Activated T-cell treated with anti-CD3 and anti-CD28 coated beads, Interleukin-2, amount 50 U/mL, for 72 hours (primary cell): Measurements from ENCODE around the gene HBZ. TPM values are rescaled to one million over a fixed set of nuclear protein-coding genes. Genes with fewer than 3 reads are reported as not detected.
"Not testable (repeated sequence)": the region's sequence is repeated elsewhere in the genome, so short reads cannot be mapped to it uniquely, and the experiment has no call there.

Source experiments
- ATAC-seq, 2 donors: fragments of 150-1000 bp; cut with Tn5 transposase; replicated peaks in 1 of 2; 2 replicates each; pipeline ENCODE4 v1.10.0; 2021; ENCODE audit warnings: moderate library complexity in 2 of 2, mild to moderate bottlenecking in 1 of 2
- DNase-seq, 2 donors: peaks; one replicate each; pipeline ENCODE4 v3.0.0; 2021 to 2022; ENCODE audit warnings: mixed read lengths in 1 of 2
- H3K27ac Mint-ChIP-seq: one replicate; pipeline ENCODE4 v1.8.0; 2022; ENCODE audit warnings: mild to moderate bottlenecking, moderate library complexity, mixed read lengths
- H3K27me3 Mint-ChIP-seq: one replicate; pipeline ENCODE4 v1.8.0; 2022; ENCODE audit warnings: low read depth, mixed read lengths
- H3K36me3 Mint-ChIP-seq, 2 donors: one replicate each; pipeline ENCODE4 v1.8.0; 2022; ENCODE audit warnings: mixed read lengths in 2 of 2, mild to moderate bottlenecking in 1 of 2; ENCODE audit not compliant: insufficient read depth in 2 of 2
- H3K4me1 Mint-ChIP-seq: one replicate; pipeline ENCODE4 v1.8.0; 2022; ENCODE audit warnings: low read depth, mixed read lengths
- H3K4me3 Mint-ChIP-seq, 2 donors: one replicate each; pipeline ENCODE4 v1.8.0; 2022; ENCODE audit warnings: mild to moderate bottlenecking in 2 of 2, mixed read lengths in 2 of 2, moderate library complexity in 2 of 2
- H3K9me3 Mint-ChIP-seq, 2 donors: one replicate each; pipeline ENCODE4 v1.8.0; 2022; ENCODE audit warnings: mixed read lengths in 2 of 2
- total RNA-seq, 2 donors: library from RNA; stranded (reverse); gene quantifications; one replicate each; pipeline ENCODE4 v1.2.3, GENCODE V29; 2022

The HBZ gene
- total RNA-seq, 2 donors from 2014 or later: not detected

GRCh38 chr16:163696-164095 is 11.3 kb downstream of the HBZ start:
- not testable (repeated sequence) for H3K9me3 Mint-ChIP-seq, DNase-seq, H3K27ac Mint-ChIP-seq, H3K4me1 Mint-ChIP-seq, ATAC-seq, H3K36me3 Mint-ChIP-seq
- Mint-ChIP-seq H3K27me3 (peaks cover 38% of the 10 kb centered on the region), H3K4me3 (peak overlapping the region in 1 of 2 donors; percentile 57)

GRCh38 chr16:164134-164823 is 11.8 kb downstream of the HBZ start:
- H3K4me3 Mint-ChIP-seq, H3K27ac Mint-ChIP-seq, H3K36me3 Mint-ChIP-seq, H3K9me3 Mint-ChIP-seq, H3K4me1 Mint-ChIP-seq, DNase-seq: not testable (repeated sequence)
- peaks cover 40% of the 10 kb centered on the region for H3K27me3 Mint-ChIP-seq
- ATAC-seq: peak; percentile 71 to 74

GRCh38 chr16:164827-165538 is 12.5 kb downstream of the HBZ start:
- Mint-ChIP-seq H3K4me1 (peaks cover under 1% of the 10 kb centered on the region), H3K4me3 (peak overlapping the region; percentile 68 to 79), H3K36me3 (no peaks in the 10 kb centered on the region), H3K27me3 (peaks cover 42% of the 10 kb centered on the region), H3K27ac (no peak overlapping the region), H3K9me3 (no peaks in the 10 kb centered on the region)
- DNase-seq (no peak), ATAC-seq (peak; percentile 36 to 52)

- Mint-ChIP-seq H3K27me3 (peaks cover 50% of the 10 kb centered on the region), H3K36me3 (no peaks in the 10 kb centered on the region), H3K4me3 (peak within 1 kb of the TSS; percentile 68 to 79), H3K27ac (no peak within 1 kb of the TSS), H3K4me1 (peaks cover 7% of the 10 kb centered on the region), H3K9me3 (no peaks in the 10 kb centered on the region)
- DNase-seq: no peak
- ATAC-seq: peak in 1 of 2 donors; percentile 16
These were observed 13.3 kb downstream of the HBZ start, which contains the start of gene HBM for GRCh38 chr16:165539-166374. HBM (plus strand) TSS chr16:165978; CDS start chr16:165998, 20 bp downstream.

DNA sequence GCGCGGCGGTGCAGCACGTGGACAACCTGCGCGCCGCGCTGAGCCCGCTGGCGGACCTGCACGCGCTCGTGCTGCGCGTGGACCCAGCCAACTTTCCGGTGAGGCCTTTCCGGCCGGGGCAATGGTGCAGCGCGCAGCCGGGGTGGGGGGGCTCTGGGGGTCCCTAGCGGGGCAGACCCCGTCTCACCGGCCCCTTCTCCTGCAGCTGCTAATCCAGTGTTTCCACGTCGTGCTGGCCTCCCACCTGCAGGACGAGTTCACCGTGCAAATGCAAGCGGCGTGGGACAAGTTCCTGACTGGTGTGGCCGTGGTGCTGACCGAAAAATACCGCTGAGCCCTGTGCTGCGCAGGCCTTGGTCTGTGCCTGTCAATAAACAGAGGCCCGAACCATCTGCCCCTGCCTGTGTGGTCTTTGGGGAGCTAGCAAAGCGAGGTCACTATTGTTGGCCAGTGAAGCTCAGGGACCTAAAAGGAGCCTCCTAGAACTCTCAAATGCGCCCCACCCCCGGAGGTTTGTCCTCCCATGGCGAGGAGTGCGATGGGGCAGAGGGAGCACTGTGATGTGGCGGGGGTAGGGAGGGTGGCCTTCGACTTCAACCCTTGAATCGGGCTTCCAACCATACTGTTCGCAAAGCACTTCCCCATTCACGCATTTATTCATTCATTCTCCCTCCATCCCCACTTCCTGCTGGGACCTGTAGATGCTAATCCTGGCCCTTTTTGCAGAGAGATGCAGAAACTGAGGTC is 14.1 kb downstream of the HBZ start:
- Mint-ChIP-seq H3K27me3 (peaks cover 56% of the 10 kb centered on the region), H3K36me3 (no peaks in the 10 kb centered on the region), H3K9me3 (no peaks in the 10 kb centered on the region), H3K4me1 (peaks cover 10% of the 10 kb centered on the region), H3K4me3 (peak overlapping the region; percentile 65 to 79), H3K27ac (no peak overlapping the region)
- DNase-seq: no peak
- no peak for ATAC-seq

GRCh38 chr16:167122-167690 is 14.8 kb downstream of the HBZ start:
- H3K36me3 Mint-ChIP-seq: no peaks in the 10 kb centered on the region
- peaks cover 10% of the 10 kb centered on the region for H3K4me1 Mint-ChIP-seq
- ATAC-seq: no peak
- peaks cover 57% of the 10 kb centered on the region for H3K27me3 Mint-ChIP-seq
- peak overlapping the region; percentile 31 to 65 for H3K4me3 Mint-ChIP-seq
- no peak overlapping the region for H3K27ac Mint-ChIP-seq
- H3K9me3 Mint-ChIP-seq: no peaks in the 10 kb centered on the region
- no peak for DNase-seq

DNA sequence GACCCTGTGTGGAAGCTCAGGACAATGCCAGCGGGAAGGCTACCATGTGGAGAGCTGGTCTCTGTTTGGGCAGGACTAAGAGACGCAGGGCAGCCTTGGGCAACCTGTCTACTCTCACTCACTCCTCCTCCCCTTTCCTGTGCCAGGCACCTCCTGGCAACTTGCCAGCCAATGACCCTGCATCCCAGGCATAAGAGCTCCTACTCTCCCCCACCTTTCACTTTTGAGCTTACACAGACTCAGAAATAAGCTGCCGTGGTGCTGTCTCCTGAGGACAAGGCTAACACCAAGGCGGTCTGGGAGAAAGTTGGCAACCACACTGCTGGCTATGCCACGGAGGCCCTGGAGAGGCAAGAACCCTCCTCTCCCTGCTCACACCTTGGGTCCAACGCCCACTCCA is 16.0 kb downstream of the HBZ start:
- H3K27ac Mint-ChIP-seq: no peak overlapping the region
- no peaks in the 10 kb centered on the region for H3K9me3 Mint-ChIP-seq
- peaks cover 57% of the 10 kb centered on the region for H3K27me3 Mint-ChIP-seq
- no peak overlapping the region for H3K4me3 Mint-ChIP-seq
- H3K36me3 Mint-ChIP-seq: no peaks in the 10 kb centered on the region
- DNase-seq (no peak), ATAC-seq (no peak)
- H3K4me1 Mint-ChIP-seq: peaks cover 10% of the 10 kb centered on the region

DNA sequence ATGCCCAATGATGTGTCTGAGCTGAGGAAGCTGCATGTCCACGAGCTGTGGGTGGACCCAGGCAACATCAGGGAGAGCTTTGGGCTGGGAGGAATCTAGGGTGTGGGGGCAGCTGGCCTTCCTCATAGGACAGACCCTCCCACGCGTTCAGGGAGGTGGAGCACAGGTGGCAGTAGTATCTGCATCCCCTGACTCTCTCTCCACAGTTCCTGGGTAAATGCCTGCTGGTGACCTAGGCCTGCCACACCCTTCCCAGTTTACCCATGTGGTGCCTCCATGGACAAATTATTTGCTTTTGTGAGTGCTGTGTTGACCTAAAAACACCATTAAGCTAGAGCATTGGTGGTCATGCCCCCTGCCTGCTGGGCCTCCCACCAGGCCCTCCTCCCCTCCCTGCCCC is 16.6 kb downstream of the HBZ start:
- no peaks in the 10 kb centered on the region for H3K9me3 Mint-ChIP-seq
- H3K27me3 Mint-ChIP-seq: peaks cover 63% of the 10 kb centered on the region
- ATAC-seq (no peak), DNase-seq (no peak)
- no peak overlapping the region for H3K4me3 Mint-ChIP-seq
- no peak overlapping the region for H3K27ac Mint-ChIP-seq
- H3K4me1 Mint-ChIP-seq: peaks cover 10% of the 10 kb centered on the region
- H3K36me3 Mint-ChIP-seq: no peaks in the 10 kb centered on the region

DNA sequence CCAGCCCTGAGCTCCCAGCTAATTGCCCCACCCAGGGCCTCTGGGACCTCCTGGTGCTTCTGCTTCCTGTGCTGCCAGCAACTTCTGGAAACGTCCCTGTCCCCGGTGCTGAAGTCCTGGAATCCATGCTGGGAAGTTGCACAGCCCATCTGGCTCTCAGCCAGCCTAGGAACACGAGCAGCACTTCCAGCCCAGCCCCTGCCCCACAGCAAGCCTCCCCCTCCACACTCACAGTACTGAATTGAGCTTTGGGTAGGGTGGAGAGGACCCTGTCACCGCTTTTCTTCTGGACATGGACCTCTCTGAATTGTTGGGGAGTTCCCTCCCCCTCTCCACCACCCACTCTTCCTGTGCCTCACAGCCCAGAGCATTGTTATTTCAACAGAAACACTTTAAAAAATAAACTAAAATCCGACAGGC is 17.7 kb downstream of the HBZ start:
- H3K4me1 Mint-ChIP-seq, DNase-seq, ATAC-seq, H3K4me3 Mint-ChIP-seq, H3K36me3 Mint-ChIP-seq, H3K27ac Mint-ChIP-seq, H3K9me3 Mint-ChIP-seq: not testable (repeated sequence)
- H3K27me3 Mint-ChIP-seq: peaks cover 74% of the 10 kb centered on the region

GRCh38 chr16:170788-171187 is 18.3 kb downstream of the HBZ start:
- DNase-seq (no peak), ATAC-seq (no peak)
- no peaks in the 10 kb centered on the region for H3K36me3 Mint-ChIP-seq
- H3K27ac Mint-ChIP-seq: no peak overlapping the region
- H3K9me3 Mint-ChIP-seq: no peaks in the 10 kb centered on the region
- H3K4me1 Mint-ChIP-seq: peaks cover 10% of the 10 kb centered on the region
- H3K27me3 Mint-ChIP-seq: peaks cover 81% of the 10 kb centered on the region
- no peak overlapping the region for H3K4me3 Mint-ChIP-seq

- DNase-seq, H3K27ac Mint-ChIP-seq, H3K4me1 Mint-ChIP-seq, H3K36me3 Mint-ChIP-seq, H3K9me3 Mint-ChIP-seq: not testable (repeated sequence)
- H3K4me3 Mint-ChIP-seq: peak within 1 kb of the TSS; percentile 38 to 73
- peak; percentile 49 to 59 for ATAC-seq
- peaks cover 74% of the 10 kb centered on the region for H3K27me3 Mint-ChIP-seq
These were observed 20.0 kb downstream of the HBZ start, which contains the start of gene HBA2 for GRCh38 chr16:172374-172941. HBA2 (plus strand) TSS chr16:172876; CDS start chr16:172913, 37 bp downstream.
